ENCODE measurements around the gene ASPSCR1. TPM values are rescaled to one million over a fixed set of nuclear protein-coding genes. Genes with fewer than 3 reads are reported as not detected.

ASPSCR1 gene
- total and polyA plus RNA-seq, 2 of the 13 experiments (the other 11 are each of a cell fraction or from before 2014, with no cell fraction given) = 274 to 314 TPM

GRCh38 chr17:81993729-81994592 lies 16.5 kb downstream of the ASPSCR1 start (continued):
- TF ChIP-seq ZBTB7A (CRISPR knock-in tag; IDR thresholded peaks at IDR 0.05) (peak; percentile 77; the same call in 1 of the 2 replicates), GPBP1L1 (CRISPR knock-in tag; IDR thresholded peaks at IDR 0.05) (no peak), FLYWCH1 (CRISPR knock-in tag; IDR thresholded peaks at IDR 0.05) (0 out of 2 replicates have a peak, but pooled peaks have one; percentile 42), DRAP1 (CRISPR knock-in tag; IDR thresholded peaks at IDR 0.05) (peak; percentile 96), TAF1 (CRISPR knock-in tag; IDR thresholded peaks at IDR 0.05) (no peak), HOXA3 (CRISPR knock-in tag; IDR thresholded peaks at IDR 0.05) (peak; percentile 46; the same call in 1 of the 2 replicates), NPAS2 (CRISPR knock-in tag; IDR thresholded peaks at IDR 0.05; ENCODE audit: borderline replicate concordance) (no peak), ZMYM2 (CRISPR knock-in tag; IDR thresholded peaks at IDR 0.05) (no peak; the same call in 1 of the 2 replicates), CENPBD1 (CRISPR knock-in tag; IDR thresholded peaks at IDR 0.05; ENCODE audit: borderline replicate concordance, low read depth) (no peak; the same call in 1 of the 2 replicates), BCLAF1 (IDR thresholded peaks at IDR 0.05) (no peak), DNMT1 (CRISPR knock-in tag; IDR thresholded peaks at IDR 0.05) (peak; percentile 88), BATF2 (CRISPR knock-in tag; IDR thresholded peaks at IDR 0.05) (peak; percentile 15; the same call in 1 of the 2 replicates), ZNF616 (CRISPR knock-in tag; IDR thresholded peaks at IDR 0.05; ENCODE audit: low read depth) (peak; percentile 68), ZNF253 (CRISPR knock-in tag; IDR thresholded peaks at IDR 0.05; ENCODE audit: borderline replicate concordance) (no peak), ZSCAN9 (CRISPR knock-in tag; IDR thresholded peaks at IDR 0.05; ENCODE audit: borderline replicate concordance) (0 out of 2 replicates have a peak, but pooled peaks have one; percentile 17), ZNF446 (CRISPR knock-in tag; IDR thresholded peaks at IDR 0.05) (peak; percentile 51; the same call in 1 of the 2 replicates), NFIC (IDR thresholded peaks at IDR 0.05; ENCODE audit: low read length) (no peak)
